Epithelial cell of esophagus (primary cell): ENCODE measurements around the gene VEPH1.
A peak's percentile ranks its signal among the peaks of the same experiment; 100 is the strongest.

Experiments used
- DNase-seq: peaks from one replicate; pipeline ENCODE4 v3.0.0; 2010; ENCODE audit warnings: low read depth
- H3K4me3 ChIP-seq: 2 replicates; pipeline ENCODE4 v1.5.1; 2011; ENCODE audit warnings: mild to moderate bottlenecking, low read length, control low read depth
- TF ChIP-seq, protein P1 (sequence below): IDR thresholded peaks from 2 replicates; pipeline ENCODE4 v1.5.1; 2011; ENCODE audit warnings: low read depth, mild to moderate bottlenecking, low read length, control low read depth, inconsistent platforms; ENCODE audit not compliant: insufficient read depth; ENCODE audit errors: missing control alignments

Gene VEPH1

DNA sequence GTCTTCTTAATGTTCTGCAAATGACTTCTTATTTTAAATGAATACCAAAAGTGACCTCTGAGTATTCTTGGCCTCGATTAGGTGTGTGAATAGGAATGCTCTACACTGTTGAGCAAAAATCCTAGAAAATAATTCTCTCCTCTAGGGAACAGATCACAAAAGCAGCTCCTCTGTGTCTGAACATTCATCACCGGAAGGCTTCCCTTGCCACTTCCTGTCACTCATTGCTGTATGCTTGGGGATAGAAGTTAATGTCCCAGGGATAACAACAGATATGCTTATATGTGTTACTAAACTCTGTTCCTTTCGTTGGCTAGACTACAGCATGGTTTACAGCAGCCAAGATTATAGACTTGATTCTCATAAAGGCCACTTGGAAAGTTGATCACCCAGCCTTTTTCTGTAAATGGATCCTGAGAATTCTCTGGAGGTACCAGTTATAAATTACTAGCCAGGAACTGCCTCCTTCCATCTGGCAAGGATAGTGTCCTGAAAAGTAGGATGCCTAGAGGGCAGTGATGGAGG lies 82.5 kb downstream of the VEPH1 start:
- no peak for DNase-seq
- TF ChIP-seq, protein P1, sequence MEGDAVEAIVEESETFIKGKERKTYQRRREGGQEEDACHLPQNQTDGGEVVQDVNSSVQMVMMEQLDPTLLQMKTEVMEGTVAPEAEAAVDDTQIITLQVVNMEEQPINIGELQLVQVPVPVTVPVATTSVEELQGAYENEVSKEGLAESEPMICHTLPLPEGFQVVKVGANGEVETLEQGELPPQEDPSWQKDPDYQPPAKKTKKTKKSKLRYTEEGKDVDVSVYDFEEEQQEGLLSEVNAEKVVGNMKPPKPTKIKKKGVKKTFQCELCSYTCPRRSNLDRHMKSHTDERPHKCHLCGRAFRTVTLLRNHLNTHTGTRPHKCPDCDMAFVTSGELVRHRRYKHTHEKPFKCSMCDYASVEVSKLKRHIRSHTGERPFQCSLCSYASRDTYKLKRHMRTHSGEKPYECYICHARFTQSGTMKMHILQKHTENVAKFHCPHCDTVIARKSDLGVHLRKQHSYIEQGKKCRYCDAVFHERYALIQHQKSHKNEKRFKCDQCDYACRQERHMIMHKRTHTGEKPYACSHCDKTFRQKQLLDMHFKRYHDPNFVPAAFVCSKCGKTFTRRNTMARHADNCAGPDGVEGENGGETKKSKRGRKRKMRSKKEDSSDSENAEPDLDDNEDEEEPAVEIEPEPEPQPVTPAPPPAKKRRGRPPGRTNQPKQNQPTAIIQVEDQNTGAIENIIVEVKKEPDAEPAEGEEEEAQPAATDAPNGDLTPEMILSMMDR: no peak
- H3K4me3 ChIP-seq: no peak overlapping the region

DNA sequence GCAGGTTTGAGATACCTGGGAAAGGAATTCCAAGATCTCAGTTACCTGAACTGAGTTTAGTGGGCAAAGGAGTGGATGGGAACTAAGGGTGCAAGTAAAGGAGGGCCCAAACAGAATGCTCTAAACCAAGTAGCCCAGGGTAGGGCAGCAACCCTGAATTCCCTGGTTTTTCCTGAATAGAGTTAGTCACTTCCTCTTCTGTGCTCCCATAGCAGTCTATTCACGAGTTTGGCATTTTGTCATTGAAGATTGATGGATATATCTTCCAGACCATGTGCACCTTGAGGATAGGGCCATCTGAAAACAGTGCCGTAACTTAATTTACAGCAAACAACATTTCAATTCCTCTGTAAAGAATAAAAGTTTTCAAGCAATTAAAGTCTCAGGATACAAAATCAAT lies 85.1 kb downstream of the VEPH1 start:
- TF ChIP-seq, protein P1: no peak

DNA sequence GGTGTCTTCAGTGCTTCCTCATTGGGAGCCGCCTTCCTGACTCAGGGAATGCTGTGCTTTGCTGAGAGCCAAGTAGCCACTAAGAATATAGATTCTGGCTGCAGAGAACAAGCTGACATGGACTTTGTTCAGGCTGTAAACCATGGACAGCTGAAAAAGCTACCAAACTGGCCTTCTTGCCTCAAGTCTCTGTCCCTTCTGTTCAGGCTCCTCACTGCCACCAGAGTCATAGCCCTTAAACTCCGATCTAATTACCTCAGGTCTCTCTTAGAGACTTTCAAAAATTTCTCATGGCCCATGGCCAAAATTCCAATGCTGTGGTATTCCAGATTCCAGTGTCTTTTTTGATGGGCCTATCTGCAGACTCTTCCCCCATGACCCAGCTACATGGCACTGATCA lies 86.0 kb downstream of the VEPH1 start:
- TF ChIP-seq, protein P1: no peak
- no peak for DNase-seq
- no peak overlapping the region for H3K4me3 ChIP-seq

More for the DNA sequence above, 85.1 kb downstream of the VEPH1 start:
- H3K4me3 ChIP-seq: no peak overlapping the region
- peak; percentile 43 for DNase-seq

DNA sequence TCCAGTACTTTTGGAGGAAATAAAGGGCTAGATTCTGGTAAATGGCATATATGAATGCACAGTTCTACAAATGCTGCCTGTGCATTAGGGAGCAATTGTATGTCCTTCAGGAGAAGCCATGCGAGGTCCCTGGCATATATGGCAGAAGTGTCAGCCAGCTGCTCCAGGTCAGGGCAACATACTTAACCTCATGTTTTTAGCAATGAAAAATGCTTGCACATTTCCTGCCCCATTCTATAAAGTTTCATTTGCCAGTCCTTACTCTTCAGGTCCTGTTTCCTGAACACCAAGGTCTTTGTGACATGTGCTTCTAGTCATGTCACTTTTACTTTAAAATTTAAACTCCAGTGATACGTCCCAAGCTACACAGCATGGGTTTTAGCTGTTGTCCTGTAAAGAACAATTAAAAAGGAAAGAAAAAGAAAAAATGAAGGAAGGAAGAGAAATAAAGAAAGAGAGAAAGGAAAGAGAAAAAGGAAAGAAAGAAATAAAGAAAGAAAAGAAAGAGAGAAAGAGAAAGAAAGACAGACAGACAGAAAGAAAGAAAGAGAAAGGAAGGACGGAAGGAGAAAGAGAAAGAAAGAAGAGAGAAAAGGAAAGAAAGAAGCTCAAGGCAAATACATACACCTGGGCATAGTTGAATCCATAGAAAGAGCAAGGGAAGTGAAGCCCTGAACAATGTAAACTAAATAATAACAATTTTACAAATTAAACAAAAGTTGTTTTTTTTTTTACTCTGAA lies 86.7 kb downstream of the VEPH1 start:
- H3K4me3 ChIP-seq: no peak overlapping the region
- no peak for DNase-seq
- TF ChIP-seq, protein P1: no peak

DNA sequence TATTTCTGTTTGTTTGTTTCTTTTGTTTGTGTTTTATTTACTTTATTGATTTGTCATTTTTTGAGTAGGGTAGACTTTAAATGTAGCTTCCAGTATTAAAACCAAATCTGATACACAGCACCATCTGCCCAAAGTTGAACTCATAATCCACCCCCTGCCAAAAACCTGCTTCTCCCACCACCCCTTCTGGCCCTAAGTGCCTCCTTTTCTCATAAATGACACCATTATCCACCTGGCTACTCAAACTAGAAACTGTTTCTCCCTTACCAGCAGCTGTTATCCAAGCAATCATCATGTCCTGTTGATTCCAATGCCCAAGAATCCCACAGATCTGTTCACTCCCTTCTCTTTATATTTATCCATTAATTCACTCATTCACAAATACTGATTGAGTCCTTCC lies 88.4 kb downstream of the VEPH1 start:
- no peak overlapping the region for H3K4me3 ChIP-seq
- no peak for DNase-seq
- TF ChIP-seq, protein P1: no peak

DNA sequence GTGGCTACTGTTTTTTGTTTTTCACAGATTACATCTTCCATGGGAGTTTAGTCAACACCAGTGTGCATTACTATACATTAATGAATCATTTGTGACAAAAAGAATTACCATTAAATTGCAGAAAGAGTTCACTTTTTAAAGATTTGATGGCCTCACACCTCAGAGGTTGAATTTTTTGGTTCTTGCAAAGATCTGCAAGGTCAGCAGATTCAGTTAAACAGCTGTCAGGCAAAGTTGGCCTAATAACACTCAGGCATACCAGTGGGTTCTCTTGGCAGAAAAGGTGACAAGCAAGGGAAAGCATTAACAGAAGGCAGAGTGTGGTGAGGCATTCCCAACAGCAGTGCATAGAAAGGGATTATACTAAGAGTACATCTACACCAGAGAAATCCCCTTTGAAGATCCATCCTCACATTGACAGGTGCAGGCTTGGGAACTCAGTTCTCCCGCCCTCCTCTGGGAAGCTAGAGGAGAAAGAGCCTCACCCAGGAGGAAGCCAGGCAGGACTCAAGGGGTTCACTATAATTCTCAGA lies 90.8 kb downstream of the VEPH1 start:
- no peak overlapping the region for H3K4me3 ChIP-seq
- no peak for DNase-seq
- TF ChIP-seq, protein P1: no peak
